ENCODE data around the gene MAD1L1.

The MAD1L1 gene

DNA sequence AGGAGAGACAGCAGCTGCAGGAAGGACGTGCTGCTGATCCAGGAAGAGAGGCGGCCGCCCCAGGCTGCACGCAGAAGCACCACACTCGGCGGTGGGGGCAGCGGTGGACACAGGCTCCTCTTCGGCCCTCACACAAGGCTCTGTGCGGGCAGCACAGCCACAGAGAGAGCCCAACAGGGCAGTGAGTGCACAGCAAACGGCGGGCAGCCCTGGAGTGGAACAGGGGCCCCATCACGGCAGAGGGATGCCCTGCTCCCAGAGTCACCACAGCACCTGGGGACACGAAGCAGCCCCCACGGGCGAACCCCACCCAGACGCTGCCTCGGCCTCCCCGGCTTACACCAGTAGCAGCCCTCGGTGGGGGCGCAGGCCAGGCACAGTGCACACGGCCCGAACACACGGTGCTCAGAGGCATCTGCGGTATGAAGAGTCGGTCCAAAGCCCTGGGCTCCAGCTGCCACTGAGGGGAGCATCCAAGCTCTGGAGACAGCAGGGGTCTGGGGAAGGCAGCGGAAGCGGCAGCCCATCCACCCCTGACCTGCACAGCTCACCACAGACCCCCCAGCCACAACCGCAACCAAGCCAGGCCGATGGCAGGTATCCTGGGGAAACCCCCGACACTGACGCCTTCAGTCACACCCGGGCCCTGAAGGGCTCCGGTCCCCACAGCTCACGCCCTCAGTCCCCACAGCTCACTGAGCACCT lies 26.1 kb upstream of the MAD1L1 start:
- DNase-seq (ENCODE audit: low read depth): no peak

DNA sequence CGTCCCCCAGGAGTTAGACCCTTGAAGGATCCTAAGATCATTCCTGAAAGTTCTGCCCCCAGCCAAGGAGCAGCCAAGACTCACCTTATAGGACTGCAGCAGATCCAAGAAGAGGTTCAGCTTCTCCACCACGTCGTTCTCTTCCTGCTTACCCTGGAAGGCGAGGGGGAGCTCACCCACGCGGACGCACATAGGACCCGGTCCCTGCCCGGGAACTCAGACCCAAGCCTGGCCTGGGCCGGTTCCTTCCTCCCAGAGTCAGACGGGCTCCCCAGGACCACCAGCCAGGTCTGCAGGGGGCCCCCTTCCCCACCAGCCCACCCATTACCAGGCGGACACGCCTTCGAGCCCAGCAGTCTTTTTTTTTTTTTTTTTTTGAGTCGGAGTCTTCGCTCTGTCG lies 24.9 kb upstream of the MAD1L1 start:
- no peak for DNase-seq (ENCODE audit: low read depth)

DNA sequence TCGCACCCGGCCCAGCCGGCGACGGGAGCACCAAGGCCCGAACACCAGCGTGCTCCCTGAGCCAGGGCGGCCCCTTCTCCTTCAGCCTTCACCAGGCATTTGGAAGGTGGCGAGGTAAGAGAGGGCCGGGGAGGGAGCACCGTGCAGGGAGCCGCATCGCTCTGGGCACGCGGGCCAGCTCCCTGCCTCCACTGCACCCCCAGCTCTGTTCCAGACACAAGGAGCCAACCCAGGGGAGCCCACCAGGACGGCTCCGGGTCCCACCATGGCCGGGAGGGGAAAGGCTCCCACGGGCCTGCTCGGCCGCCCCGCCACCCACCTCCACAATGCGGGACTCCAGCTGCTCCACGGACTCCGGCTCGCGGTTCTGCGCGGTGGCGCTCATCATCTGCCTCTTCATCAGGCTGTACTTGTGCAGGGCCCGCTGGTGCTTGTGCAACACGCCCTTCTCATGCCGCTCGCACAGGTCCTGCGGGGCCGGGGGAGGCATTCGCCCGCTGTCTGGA lies 24.4 kb upstream of the MAD1L1 start:
- DNase-seq (ENCODE audit: low read depth): no peak

DNA sequence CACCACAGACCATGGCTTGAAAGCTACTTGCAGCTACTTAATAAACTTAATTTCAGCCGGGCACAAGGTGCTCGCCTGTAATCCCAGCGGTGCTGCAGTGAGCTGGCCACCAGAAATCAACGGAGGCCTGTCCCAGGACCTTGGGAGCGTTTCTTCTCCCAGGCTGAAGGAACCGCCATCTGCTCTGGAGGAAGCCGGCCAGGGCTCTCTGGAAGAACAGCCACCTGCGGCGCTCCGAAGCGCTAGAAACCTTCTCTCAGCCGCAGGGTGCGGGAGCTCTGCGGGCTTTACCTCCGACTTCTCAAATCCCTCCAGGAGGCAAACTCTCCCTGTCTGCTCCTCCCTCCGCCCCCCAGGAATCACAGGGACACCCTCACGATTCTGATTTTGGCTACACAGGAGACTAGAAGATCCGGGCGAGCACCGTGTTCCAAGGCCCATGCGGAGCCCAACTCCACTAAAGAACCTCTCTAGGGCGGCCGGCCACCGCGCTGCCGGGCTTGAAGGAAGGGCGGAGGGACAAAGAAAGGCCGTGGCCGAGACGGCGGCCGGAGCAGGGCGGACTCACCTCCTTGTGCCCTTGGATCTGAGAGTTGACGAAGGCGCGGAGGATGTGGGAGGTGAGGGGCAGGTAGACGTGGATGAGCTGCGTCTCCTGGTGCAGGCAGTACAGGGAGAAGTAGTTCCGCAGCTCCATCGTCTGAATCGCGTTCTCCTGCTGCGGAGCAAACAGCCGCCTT lies 23.7 kb upstream of the MAD1L1 start:
- no peak for DNase-seq (ENCODE audit: low read depth)

DNA sequence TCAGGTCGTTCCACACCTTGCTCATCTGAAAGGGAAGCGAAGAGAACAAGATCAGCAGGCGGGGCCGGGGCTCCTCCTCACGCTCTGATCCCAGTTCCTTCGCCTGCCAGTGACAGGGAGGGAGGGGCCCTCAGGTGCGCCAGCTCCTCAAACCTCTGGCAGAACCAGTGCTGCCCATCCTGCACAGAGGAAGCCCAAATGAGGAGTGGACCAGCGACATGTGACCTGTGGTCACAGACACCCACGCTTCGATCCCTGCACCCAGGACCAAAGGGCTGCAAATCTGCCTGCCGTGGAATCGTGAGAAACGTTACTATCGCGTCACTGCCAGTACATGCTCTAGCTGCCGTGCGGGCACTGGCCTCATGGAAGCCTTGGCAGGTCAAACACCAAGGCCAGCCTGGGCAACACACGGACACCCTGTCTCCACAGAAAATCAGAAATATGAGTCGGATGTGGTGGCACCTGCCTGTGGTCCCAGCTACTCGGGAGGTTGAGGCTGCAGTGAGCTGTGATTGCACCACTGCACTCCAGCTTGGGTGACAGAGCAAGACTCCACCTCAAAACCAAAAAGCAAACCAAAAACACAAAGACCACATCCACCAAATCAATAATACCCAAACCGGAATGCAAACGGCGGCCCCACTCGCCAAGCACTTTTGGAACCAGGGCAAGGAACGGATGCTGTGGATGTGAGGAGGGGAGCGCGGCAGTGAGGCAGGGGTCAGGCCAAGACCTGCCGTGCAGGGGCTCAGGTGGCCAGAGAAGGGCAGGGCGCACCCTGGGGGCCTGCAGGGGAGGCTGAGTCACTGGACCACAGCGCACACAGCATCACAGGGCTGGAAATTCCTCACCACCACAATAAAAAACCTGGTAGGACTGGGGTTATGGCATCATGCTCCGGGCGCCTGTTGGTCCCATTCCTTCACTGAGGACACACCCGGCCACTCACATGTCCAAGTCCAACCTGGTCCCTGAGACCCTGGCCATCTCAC lies 22.7 kb upstream of the MAD1L1 start:
- no peak for DNase-seq (ENCODE audit: low read depth)

DNA sequence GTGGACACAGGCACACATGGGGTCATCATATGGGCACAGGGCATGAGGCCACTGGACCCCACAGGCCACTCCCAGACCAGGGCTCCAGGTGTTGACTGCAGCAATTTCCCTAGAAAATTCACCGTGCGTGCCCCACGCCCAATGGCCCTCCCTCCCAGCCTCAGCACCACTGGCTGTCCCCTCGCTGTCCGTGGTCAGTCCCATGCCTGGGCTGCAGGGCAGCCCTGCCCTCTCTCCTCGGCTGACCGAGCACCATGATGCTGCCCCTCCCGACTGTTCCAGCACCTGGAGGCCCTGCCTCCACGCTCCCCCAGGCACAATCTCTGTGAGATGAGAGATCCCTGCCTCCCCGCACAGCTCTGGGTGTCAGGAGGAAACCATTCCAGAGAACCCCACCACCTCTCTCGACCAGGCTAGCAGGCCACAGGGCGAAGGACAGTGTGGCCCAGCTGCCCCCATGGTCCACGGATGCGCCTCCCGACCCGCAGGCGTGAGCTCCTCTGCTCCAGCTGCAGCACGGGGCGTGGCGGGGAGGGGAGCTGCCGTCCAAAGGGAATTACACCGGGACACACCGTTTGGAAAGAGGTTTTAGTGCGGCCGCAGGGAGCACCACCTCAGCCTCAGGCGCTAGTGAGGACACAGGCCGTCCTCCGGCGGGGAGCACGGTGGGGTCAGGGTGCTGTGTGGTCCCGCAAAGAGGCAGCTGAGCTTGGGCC lies 21.8 kb upstream of the MAD1L1 start:
- no peak for DNase-seq (ENCODE audit: low read depth)

DNA sequence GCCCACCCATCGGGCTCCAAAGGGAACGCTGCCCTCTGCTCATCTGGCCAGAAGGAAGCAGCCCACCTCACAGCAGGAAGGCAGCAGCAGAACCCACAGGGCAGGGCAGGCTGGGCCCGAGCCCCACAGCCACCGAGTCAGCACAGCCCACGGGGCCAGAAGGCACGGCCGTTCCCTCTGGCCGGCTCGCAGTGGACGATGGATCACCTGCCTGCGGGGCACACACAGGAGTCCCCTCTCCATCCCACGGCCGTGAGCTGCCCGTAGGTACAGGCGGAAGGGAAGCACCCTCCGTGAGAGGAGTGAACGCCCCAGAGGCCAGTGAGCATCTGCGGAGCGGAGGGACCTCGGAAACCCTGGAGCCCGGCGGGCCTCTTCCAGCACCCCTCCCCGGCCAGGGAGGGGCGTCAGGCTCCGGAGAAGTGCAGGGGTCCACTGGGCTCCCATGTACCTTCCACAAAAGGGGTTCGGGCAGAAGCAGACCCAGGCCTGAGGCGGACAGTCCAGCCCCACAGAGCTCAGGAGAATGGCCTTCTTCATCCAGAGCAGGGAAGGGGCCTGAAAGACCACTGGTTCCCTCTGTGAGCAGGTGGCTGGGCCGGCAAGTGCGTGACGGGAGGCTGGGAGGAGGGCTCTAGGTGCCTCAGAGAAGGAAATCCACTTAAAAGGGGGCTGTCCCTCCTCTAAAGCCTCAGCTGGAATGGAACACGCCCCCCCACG lies 20.9 kb upstream of the MAD1L1 start:
- DNase-seq (ENCODE audit: low read depth): no peak

DNA sequence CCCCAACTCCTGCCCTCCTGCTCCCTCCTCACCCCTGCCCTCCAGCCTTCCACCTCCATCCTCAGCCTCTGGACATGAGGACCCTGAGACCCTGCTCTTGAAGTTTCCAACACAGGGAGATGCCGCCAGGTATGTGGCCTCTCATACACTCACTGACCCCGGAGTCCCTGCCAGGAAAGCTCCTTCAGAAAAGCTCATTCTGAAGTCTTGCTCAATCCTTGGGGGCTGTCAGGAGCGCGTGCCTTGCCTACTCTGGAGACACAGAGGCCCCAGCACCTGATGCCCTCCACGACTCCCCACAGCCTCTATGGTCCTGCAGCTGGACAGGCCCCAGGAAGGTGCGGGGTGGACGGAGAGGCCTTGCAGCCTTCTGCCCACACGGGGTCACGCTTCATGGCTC lies 20.3 kb upstream of the MAD1L1 start:
- no peak for DNase-seq (ENCODE audit: low read depth)

DNA sequence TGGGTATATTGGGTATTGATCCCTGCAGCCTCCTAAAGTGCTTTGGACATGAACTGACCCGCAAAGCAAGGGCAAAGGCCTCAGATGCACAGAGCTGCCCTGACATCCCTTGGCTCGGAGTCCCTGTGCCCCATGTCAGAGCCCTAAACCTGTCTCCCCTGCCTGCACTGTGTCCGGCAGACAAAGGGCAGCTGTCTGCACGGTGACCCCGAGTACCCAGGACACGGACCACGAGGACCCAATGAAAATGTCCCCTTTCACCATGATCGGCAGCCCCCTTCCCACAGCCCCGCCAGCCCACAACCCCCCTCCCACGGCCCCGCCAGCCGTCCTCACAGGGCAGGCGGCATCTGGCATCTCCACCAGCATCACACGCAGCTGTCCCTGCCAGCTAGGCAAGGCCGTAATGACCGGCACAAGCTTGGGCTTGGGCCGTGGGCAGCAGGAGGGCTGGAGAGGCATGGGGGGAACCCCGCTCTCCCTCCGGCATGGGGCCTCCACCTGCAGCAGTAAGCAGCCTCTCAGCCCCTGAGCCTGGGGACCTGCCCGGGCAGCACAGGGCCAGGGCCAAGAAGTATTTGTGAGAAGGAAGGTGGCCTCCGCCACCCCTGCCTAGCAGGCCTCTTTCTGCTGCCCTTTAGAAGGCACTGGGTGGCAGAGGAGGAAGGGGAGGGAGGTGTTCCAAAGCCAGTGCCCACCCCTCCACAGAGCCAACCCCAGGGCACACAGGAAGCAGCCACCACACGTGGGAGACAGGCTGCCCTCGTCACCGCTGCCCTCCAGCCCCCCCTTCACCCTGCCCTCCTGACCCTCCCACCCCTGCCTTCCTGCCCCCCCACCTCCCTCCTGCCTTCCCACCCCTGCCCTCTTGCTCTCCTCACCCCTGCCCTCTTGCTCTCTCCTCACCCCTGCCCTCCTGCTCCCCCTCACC lies 19.4 kb upstream of the MAD1L1 start:
- no peak for DNase-seq (ENCODE audit: low read depth)

DNA sequence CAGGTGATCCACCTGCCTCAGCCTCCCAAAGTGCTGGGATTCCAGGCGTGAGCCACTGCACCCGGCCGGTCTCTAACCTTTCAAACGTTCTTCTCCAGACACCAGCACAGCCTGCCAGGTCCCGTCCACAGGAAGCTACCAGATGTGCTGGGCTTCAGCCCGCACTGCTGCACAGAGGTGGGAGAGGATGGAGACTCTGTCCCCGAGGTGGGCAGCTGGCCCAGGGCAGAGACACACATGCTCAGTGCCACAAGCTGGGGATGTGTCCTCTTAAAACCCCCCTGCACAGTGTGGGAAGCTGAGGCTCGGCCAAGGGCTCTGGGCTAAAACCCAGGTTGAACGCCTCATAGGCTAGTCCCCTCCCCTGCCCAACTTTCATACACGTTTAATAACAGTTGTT lies 18.6 kb upstream of the MAD1L1 start:
- no peak for DNase-seq (ENCODE audit: low read depth)

DNA sequence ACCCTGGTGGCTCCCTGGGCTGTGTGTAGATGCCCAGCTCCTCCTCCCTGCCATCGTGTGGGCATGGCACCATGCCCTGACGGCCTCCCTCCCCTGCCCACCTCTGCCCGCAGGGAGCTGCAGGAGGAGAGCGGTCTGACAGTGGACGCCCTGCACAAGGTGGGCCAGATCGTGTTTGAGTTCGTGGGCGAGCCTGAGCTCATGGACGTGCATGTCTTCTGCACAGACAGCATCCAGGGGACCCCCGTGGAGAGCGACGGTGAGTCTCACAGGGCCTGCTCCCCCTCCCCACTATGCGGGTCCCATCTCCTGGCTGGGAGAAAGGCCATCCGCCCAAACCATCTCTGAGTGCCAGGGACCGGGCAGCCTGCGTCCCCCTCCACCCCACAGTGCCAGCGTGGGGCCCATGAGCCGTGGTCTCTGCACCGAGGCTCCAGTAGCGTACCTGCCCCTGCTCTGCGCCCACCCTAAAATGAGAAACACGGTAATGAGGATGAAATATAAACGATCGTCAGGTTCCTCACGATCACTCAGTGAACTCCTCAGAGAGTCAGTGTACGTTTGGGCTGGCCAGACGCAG lies 17.1 kb upstream of the MAD1L1 start:
- DNase-seq (ENCODE audit: low read depth): no peak

DNA sequence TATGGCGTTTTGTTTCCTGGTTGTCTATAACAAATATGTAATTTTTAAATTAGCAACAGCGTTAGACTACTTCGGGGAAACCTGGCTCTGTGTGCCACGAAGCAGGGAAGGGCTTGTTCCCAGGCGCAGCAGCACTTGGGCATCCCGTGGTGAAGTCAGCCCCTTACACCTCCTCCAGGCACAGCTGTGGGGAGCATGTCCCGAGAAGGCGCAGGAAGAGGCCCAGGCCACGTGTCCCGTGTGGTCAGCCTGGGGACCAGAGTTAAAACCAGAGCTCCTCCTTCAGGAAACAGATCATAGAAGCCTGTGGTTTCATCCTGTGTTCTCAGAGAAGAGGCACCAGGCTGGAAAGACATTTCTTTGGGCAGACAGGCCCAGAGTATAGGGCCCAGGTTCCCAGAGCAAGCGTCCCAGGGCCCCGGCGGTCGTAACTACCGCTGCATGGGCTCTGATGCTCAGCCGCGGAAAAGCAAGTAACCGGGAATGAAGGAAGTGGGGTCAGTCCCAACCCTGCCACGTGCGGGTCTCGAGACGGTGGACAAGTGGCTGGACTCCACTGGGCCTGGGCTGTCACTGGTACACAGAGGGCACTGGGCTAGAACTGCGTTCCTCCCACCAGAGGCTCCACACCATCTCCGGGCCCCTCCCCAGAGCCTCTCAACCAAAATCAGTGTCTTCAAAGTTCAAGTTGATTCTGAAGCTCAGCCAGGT lies 16.4 kb upstream of the MAD1L1 start:
- no peak for DNase-seq (ENCODE audit: low read depth)

DNA sequence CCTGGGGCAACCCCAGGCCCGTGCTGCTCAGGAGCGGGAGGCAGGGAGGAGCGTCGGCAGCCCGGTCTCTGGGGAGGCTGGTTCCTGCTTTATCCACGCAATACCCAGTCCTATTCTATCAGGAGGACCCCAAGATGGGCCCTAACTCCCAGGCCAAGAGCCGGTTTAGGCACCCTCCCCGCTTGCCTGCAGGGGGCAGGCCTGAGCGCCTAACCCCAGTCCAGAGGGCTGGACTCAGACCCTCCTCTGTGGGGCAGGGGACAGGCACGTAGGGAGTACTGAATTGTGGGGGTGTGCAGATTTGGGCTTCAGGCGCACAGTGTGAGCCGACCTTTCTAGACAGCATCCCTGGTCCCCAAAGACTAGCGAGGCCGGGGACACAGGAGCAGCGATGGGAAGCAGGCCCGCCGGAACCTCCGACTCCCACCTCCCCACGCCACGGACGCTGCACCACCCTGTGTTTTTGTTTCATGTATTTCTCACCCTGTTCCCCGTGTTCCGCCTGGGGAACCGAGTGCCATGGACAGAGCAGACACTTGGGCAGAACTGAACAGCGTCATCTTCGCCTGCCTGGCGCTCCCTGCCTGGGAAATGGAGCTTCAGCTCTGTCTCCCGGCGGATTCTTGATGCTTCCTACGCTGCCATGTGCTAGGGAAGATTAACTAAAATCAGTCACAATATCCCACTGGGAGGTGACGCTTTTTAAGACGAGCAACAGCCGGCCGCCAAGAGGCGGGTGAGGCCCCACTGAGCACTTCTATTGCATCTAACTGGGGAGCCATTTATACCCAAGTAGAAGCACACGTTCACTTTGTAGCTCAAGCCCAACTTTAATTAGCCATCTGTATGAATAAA lies 14.6 kb upstream of the MAD1L1 start:
- DNase-seq (ENCODE audit: low read depth): no peak

DNA sequence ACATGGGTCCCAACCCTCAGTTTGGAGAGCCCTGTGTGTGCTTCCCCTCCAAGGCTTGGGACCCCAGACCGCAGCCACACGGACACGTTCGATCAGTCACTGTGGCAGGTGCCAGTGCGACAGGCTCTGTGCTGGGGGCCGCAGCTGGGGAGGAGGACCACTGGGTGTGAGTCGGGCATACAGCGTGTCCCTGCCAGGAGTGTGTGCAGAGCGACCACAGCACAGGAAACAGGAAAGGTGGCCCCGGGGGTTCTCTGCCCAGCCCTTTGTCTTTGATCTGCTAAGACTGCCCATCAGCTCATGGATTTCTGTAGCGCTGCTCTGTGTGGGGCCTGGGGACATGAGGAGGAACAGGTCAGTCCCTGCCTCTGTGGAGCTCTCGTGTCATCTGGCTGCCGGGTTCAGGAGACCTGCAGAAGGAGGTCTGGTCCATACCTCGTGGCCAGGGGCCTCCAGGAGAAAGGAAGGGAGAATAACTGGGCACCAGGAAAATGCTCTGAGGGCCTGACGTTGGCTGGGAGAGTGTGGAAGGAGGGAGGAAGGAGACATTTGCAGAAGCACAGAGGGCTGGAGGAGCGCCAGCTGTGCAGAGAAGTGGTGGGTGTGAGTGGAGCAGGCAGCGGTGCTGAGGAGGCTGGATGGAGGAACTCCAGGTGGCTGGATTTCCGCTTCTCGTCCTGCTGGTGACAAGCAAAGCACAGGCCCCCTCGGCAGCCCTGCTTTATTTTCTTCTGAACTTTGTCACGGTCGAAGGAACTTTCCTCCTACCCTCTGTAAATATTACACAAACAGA lies 13.3 kb upstream of the MAD1L1 start:
- DNase-seq (ENCODE audit: low read depth): no peak

DNA sequence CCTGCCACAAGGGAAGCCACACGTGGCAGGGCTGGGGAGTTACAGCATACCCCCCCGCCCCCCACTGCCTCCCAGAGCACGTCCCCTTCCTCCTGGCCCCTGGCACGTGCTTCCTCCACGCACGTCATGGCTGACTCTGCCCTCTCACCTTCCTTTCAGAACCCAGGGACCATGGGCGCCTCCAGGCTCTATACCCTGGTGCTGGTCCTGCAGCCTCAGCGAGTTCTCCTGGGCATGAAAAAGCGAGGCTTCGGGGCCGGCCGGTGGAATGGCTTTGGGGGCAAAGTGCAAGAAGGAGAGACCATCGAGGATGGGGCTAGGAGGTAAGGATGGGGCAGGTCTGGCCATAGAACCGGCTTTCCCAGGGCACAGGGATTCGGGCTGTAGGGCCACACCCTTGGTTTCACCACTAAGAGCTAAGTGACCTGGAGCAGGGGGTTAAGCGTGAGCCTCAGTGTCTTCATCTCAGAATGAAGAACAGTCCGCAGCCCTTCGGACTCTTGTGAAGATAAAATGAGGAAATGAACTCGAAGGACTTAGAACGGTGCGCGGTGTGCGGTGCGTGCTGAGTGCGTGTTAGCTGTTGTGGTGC lies 11.8 kb upstream of the MAD1L1 start:
- no peak for DNase-seq (ENCODE audit: low read depth)

DNA sequence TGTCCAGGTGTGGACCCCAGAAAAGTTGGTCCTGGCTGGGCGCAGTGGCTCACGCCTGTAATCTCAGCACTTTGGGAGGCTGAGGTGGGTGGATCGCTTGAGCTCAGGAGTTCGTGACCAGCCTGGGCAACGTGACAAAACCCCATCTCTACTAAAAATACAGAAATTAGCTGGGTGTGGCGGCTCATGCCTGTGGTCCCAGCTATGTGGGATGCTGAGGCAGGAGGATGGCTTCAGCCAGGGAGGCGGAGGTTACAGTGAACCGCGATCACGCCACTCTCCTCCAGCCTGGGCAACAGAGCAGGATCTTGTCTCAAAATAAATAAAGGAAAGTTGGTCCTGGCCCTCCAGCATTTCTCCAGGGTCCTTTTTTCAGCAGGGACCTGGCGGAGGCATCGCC lies 10.7 kb upstream of the MAD1L1 start:
- DNase-seq (ENCODE audit: low read depth): no peak
